ENCODE results near the gene SLC18A2. TPM values are rescaled to one million over a fixed set of nuclear protein-coding genes. Genes with fewer than 3 reads are reported as not detected.
A peak's percentile ranks its signal among the peaks of the same experiment; 100 is the strongest.
"Not testable (repeated sequence)": the region's sequence is repeated elsewhere in the genome, so short reads cannot be mapped to it uniquely, and the experiment has no call there.

SLC18A2 gene
- polyA plus RNA-seq, 4 donors = 0.53 to 1.2 (median 0.91) TPM

DNA sequence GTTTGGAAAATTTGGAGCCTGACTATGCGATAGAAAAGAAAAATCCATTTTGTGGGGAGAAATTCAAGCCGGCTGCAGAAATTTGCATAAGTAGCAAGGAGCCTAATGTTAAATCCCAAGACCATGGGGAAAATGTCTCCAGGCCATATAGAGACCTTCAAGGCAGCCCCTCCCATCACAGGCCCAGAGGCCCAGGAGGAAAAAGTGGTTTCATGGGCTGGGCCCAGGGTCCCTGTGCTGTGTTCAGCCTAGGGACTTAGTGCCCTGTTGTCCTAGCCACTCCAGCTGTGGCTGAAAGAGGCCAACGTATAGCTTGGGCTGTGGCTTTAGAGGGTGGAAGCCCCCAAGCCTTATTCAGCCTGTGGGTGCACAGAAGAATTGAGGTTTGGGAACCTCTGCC lies 62.5 kb downstream of the SLC18A2 start:
- DNase-seq (ENCODE audit: low read depth in 4 of 4, low spot score in 3 of 4) = not testable (repeated sequence)

DNA sequence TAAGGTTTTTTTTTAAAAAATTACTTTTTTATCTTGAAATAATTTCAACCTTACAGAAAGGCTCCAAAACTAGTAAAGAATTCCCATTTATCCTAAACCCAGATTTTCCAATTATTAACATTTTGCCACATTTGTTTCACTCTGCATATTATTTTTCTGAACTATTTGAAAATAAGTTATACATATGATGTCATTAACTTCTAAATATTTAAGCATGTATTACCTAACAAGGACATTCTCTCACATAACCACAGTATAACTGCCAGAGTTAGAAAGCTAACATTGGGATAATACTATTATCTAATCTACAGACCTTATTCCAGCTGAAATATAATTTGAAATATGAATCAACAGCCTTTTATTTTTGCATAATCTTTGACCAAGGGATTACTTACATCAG lies 65.8 kb downstream of the SLC18A2 start:
- no peak for DNase-seq (ENCODE audit: low read depth in 4 of 4, low spot score in 3 of 4)

DNA sequence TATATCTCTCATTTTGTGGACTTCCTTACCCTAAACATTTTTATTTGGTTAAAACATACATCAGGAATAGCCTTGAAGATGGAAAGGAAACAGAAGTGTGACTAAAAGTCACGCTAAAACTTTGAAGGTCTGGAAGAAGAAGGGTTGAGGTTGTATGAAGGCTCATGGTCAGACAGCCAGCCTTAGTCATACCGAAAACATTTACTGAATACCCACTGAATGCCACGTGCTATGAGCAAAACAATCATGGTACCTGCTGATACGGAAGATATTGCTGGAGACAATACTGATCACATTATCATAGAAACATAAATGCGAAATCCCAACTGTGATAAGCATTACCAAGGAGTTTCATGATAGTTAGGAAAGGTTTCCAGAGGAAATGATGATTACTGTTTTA lies 70.3 kb downstream of the SLC18A2 start:
- DNase-seq (ENCODE audit: low read depth in 4 of 4, low spot score in 3 of 4) = no peak

DNA sequence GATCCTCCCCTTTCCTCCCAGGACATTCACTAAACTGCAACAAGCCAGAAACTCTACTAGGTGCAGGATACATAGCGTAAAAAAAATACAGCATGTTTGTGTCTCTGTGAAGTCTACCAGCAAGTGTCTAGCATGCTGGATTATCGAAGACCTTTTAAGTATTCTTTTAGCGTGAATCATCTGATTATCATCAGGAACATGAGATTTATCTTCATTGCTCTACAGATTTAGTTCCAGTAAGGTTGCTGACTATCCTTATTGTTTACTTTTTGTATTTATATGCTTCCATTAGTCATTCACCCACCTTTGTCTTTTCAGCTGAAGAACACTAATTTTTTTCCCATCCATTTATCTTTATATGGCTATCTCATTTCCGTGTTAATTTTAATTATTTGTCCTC lies 71.5 kb downstream of the SLC18A2 start:
- no peak for DNase-seq (ENCODE audit: low read depth in 4 of 4, low spot score in 3 of 4)

DNA sequence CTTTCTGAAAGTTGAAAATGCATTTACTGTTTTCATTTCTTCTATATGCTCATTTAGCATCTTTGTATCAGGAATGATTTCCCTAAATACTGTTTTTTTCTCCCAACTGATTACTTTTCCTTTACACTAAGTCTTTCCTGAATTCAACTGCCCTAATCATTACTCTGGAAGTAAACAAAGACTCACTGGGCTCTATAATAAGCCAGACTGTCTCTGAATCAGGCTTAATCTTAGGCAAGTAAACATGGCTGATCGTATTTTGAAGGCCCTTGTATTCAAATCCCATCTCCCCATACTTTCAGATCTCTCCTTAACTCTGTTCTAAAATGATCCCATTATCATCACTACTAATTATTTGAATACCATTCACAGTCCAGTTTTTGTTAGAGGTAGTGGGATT lies 72.7 kb downstream of the SLC18A2 start:
- no peak for DNase-seq (ENCODE audit: low read depth in 4 of 4, low spot score in 3 of 4)

DNA sequence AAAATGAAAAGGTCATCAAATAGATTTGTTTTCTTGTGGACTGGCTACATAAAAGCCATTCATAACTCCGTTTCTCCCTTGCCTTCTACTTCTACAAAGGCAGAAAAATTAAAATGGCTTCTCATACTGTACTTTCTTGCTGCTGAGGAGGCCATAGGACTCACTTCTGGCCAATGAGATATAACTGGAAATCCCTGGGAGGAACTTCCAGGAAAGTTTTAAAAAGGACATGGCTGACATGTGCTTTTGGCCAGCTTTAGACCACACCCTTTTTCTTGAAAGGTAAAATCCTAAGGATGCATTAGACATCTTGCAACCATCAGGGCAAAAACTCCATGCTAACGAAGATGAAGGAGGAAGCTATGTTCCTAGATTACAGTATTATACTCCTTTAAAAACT lies 75.8 kb downstream of the SLC18A2 start:
- no peak for DNase-seq (ENCODE audit: low read depth in 4 of 4, low spot score in 3 of 4)

DNA sequence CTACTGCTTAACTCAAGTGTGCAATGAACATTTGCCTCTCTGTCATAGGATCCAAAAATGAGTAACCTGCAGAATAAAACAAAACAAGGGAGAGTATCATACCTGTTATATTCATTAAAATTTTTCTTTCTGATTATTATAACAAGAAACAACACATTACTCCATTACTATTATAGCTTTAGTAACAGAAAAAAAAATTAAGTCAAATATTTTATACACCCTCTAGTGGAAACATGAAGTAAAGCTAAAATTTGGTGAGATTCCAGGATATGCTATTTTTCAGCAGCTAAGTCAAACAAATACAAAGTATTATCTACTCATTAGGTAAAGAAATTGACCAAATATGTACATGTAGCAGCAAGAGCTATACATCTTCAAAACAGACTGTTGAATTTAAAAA lies 78.0 kb downstream of the SLC18A2 start:
- DNase-seq (ENCODE audit: low read depth in 4 of 4, low spot score in 3 of 4) = no peak

DNA sequence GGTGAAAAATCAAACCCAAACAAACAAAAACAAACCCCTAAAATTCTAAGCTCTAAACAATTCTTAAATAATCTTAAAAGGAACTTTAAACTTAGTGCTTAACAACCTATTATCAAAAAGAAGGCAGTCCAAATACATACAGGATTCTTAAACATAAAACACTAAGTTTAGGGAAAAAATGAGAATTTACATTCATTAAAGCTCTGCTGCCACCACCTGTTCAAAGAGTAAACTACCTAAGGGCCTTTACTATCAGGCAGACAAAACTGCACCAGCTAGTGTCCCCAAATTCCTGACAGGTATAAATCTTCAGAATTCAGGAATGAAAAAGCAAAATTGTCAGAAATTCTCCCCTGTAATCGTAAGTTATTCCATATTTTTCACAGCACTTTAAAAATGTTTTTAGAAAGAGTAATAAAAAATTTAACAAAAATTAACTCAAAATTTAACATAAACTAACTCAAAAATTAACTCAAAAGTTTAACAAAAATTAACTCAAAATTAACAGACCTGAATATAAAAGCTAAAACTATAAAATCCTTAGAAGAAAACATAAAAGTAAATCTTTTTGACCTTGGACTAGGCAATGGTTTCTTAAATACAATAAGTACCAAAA lies 79.2 kb downstream of the SLC18A2 start:
- DNase-seq (ENCODE audit: low read depth in 4 of 4, low spot score in 3 of 4) = peak in 1 of 4 donors; percentile 11

DNA sequence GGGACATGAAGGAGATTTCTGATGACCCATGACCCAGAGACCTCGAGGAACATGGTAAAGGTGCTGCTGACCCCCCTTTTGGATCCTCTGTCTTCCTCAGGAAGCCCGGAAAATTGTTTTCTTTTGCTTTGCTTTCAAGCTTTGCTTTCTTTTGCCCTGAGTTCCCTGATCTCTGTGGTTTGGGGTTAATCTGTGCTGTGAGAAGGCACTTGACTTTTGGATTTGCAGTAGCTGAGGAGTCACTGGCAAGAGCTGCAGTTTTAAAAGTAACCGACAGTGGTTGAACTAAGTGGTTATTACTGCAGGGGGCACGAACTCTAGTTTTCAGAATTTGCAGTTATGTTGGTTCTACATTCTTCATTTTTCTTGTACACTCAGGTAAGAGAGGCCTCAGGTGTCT lies 81.3 kb downstream of the SLC18A2 start:
- DNase-seq (ENCODE audit: low read depth in 4 of 4, low spot score in 3 of 4) = no peak

DNA sequence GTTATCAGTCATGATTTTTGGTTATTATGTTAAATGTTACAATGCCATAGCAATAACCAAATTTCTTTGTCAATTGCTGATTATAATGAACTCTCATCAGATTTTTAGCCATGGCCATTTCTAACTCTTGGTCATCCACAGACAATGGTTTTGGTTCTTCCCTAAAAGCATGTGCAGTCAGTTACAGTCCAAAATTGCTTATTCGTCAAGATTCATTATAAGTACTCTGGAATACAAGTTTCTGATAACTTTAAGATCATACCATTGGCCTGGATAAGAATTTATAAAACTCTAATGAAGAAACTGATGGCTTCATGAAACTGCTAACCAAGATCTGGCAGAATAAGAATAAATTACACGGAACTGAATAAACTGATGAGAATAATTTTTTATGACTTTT lies 83.5 kb downstream of the SLC18A2 start:
- DNase-seq (ENCODE audit: low read depth in 4 of 4, low spot score in 3 of 4) = no peak

DNA sequence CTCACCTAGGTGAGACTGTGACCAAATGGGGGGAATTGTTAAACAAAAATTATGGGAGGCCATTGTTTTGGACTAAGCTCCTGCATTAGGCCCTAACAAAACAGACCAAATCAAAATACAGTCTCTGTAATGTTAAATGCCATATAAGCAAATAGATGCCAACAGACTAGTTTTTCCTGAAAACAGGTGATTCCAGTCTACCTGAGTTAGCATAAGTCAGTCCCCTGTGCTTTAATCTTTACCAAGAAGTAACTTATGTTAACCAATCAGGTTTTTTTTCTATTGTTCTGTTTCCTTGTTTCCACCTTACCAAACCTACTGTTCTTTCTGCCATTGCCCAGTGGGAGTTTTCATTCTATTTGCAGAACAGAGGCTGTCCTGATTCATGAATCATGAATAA lies 86.3 kb downstream of the SLC18A2 start:
- DNase-seq (ENCODE audit: low read depth in 4 of 4, low spot score in 3 of 4) = no peak

Other genes starting within 250 kb of the SLC18A2 start
- 10 to 100 TPM in 3 of 4 donors, 1 to 10 TPM in 1; 8.8 to 26.4 (median 22.9) TPM for gene SHTN1, start 235.9 kb upstream of the SLC18A2 start, polyA plus RNA-seq (ENCODE audit: insufficient read length in 4 of 4)
- not detected for gene VAX1, start 102.8 kb upstream of the SLC18A2 start, polyA plus RNA-seq (ENCODE audit: insufficient read length in 4 of 4)
- gene KCNK18, start 43.6 kb upstream of the SLC18A2 start, polyA plus RNA-seq (ENCODE audit: insufficient read length in 4 of 4) = not detected
- gene PDZD8, start 134.3 kb downstream of the SLC18A2 start, polyA plus RNA-seq (ENCODE audit: insufficient read length in 4 of 4) = 10 to 100 TPM; 32.0 to 46.5 (median 38.3) TPM

Measured in left renal pelvis (tissue), 4 donors.